Ramos (cell line): ENCODE data around the gene TUBA3C.

Source experiments
- in situ Hi-C: fragments of 300-500 bp; cut with MboI; formaldehyde crosslinking; loops from one replicate; pipeline ENCODE4 v1.14.3; 2022; ENCODE audit warnings: low sequenced_read_pairs; ENCODE audit not compliant: unreplicated experiment

TUBA3C gene

GRCh38 chr13:19169991-19170390 lies 11.6 kb downstream of the TUBA3C start:
- in situ Hi-C loops = no loop called here

DNA sequence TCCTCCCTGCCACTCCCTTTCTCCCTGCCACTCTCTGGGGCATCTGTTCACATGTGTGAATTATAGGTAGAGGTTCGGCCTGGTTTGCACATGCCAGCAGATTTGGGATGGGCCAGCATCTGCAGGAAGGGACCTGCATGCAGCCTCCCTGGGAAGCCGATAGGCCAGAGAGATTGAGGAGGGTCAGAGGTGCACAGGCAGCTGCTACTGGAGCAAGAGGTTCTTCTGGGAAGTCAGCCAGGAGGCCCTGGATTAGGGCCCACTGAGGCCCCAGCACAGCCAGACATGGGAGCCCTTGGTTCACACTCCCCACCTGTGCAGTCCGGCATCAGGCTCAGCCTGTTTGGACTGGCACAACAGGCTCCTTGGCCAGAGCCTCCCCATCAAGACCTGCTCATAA lies 12.1 kb downstream of the TUBA3C start:
- in situ Hi-C loops = no loop called here

DNA sequence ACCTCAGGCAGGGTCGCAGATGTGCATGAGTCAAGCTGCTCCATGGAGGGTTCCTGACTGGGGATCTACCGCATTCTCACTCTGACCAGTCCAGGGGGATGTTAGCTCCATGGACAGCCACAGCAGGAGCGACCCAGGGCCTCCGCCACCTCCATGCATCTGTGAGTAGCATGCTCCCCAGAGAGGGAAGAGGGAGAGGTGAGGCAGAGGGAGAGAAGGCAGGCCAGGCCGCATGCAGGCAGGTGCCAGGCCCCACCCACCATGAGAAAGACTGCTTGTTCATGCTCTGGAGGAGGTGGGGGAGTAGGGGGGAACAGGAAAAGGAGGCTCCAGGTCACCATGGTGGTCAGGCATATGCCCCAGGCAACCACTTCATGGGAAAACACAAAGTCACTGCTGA lies 20.3 kb downstream of the TUBA3C start:
- in situ Hi-C loops = no loop called here

GRCh38 chr13:19159761-19160420 lies 21.7 kb downstream of the TUBA3C start:
- in situ Hi-C loops = no loop called here

- in situ Hi-C loops = no loop called here
Observed at GRCh38 chr13:19159181-19159580, 22.4 kb downstream of the TUBA3C start.

GRCh38 chr13:19158526-19159174 lies 23.0 kb downstream of the TUBA3C start:
- in situ Hi-C loops = no loop called here

GRCh38 chr13:19158006-19158405 lies 23.6 kb downstream of the TUBA3C start:
- in situ Hi-C loops = no loop called here

GRCh38 chr13:19157461-19157860 lies 24.2 kb downstream of the TUBA3C start:
- in situ Hi-C loops = no loop called here

DNA sequence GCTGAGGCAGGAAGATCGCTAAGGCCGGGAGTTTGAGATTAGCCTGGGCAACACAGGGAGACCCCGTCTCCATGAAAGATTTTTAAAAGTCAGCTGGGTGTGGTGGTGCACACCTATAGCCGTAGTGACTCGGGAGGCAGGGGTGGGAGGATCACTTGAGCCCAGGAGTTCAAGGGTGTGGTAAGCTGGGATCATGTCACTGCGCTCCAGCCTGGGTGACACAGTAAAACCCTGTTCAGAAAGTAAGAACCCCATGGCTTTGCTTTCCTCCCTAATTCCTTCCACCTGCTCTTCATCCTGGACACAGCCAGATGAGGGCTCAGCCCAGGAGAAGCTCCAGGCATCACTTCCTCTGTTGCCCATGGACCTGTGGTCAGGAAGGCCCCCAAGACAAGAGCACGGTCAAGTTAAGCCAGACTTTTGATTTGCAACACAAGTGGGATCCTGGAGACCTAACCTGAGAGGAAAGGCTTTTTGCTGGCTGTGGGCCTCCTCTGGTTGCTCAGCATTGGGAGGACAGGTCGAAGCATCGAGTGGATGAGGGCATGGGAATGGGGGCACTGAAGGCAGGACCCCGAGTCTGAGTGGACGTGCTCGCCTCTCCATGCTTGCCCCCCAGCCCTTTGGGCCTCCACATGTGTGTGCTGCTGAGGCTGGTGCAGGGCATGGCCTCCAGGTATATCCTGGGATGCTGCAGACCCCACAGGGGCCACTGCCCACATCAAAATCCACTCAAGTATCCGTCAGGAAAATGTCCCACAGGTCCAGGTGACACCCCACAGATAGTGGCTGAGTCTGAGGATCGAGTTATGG lies 25.4 kb downstream of the TUBA3C start:
- in situ Hi-C loops = no loop called here

DNA sequence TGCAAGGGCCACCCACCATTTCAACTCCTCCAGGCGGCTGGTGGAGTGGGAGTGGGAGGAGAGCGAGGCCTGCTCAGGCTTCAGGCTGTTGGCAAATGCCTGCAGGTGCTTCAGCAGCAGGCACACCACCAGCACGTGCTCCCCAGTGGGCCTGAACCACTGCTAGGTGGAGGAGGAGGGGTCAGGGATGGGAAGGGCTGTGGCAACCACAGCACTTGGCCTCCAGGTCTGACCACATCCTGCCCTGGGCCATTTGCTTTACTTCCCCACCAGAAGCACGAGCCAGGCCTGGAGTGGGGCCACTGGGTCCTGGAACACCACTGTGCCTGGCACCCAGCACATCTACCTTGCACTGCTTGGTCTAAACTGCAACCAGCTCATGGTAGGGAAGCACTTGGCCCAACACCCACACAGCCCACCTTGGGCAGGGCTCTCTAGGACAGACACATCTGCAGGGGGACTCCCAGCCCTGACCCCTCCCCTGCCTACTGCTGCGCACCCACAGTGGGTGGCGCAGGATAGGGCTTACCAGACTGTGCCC lies 26.2 kb downstream of the TUBA3C start:
- in situ Hi-C loops = no loop called here

DNA sequence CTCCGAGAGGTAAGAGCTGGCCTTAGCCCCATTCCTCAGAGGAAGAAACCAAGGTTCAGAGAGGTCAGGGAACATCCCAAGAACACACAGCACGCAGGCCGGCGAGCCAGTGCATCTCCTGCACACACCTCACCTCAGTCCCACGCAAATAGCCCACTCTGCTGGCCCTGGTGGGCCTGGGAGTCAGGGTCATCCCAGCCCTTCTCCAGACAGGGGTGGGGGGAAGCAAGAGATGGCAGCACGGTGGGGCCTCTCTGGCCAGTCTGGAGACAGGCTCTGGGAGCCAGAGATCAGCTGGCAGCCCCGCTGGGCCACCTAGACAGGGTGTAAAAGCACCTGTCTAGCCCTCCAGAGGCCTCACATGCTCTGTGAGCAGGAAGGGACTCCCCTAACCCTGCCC lies 26.8 kb downstream of the TUBA3C start:
- in situ Hi-C loops = no loop called here

DNA sequence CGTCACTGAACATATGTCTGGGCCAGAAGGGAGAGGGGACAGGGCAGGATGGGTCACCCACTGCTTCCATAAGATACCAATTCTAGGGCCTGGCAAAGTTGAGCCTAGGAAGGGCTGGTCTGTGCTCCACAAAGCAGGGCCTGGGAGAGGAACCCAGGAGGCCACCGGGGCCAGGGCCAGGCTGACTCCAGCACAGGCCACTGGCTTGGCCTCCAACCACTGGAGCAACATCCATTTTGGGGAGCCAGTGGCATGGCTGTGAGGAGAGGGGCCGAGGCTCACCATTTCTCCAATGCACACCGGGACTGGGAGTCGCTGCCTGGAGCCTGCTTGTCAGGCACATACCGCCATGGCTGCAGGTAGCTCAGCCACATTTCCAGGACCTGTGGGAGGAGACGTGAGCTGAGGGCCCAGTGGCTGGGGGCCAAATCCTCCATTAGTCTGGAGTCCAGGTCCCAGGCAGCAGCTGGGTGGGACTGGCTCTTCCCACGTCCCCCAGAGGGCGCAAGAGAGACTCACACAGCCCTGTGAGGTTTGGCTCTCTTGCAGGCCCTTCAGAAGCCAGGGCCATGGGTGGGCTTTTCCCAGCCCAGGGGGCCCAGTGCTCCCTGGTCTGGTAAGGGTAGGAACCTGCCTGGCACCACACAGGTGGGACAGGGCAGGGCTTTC lies 27.7 kb downstream of the TUBA3C start:
- in situ Hi-C loops = no loop called here

DNA sequence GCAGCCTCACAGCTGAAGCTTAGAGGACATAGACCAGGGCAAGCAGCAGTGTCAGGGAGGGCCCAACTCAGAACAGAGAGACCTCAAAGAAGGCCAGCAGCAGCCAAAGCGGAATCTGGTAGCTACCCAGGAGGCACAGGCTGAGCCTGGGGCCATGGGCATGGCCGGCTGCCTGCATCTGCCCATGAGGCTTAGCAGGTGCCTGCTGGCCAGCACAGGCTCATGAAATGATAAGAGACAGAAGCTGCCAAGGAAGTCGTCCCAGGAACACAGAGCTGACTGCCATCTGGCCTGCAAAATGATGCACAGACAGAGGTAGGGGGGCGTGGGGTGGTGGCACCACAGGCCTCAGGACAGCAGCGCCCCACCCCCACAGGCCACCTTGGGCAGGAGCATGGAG lies 29.2 kb downstream of the TUBA3C start:
- in situ Hi-C loops = no loop called here

GRCh38 chr13:19151581-19152263 lies 29.9 kb downstream of the TUBA3C start:
- in situ Hi-C loops = no loop called here

- in situ Hi-C loops = no loop called here
Observed at GRCh38 chr13:19150712-19151228, 30.9 kb downstream of the TUBA3C start.

DNA sequence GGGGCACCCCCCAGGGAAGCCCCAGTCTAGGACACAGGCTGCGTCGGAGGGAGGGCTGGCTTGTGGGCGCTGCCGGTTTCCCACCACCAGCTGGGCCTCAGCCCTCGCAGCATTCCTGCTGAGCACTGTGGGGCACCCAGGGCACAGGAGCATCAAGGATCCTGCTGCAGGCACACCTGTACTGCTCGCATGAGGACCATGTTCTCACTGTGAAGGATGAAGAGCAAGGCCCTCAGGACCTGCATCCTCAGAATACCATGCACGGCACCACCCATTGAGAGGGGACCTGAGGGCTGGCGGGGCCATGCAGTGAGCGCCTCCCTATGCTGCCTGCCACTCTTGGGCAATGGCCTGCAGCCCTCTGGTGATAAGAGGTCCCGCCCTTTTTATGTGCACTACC lies 31.4 kb downstream of the TUBA3C start:
- in situ Hi-C loops = no loop called here

- in situ Hi-C loops = no loop called here
Observed at GRCh38 chr13:19148561-19148960, 33.1 kb downstream of the TUBA3C start.
